ENCODE data around the gene RBM28.
A peak's percentile ranks its signal among the peaks of the same experiment; 100 is the strongest.

Gene RBM28

DNA sequence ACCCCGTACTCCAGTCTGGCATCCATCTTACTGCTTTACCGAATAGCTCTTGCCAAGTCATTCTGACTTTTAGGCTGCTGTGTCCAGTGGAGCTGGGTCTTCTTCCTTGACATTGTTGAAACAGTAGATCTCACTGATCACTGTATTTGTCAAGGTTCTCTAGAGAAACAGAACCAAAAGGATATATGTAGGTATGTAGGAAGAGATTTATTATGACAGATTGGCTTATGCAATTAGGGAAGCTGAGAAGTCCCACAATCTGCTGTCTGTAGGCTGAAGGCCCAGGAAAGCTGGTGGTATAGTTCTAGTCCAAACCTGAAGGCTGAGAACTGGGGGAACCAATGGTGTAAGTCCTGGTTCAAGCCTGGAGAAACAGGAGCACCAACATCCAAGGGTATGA, 29.9 kb upstream of the RBM28 start:
- DNase-seq: no peak

DNA sequence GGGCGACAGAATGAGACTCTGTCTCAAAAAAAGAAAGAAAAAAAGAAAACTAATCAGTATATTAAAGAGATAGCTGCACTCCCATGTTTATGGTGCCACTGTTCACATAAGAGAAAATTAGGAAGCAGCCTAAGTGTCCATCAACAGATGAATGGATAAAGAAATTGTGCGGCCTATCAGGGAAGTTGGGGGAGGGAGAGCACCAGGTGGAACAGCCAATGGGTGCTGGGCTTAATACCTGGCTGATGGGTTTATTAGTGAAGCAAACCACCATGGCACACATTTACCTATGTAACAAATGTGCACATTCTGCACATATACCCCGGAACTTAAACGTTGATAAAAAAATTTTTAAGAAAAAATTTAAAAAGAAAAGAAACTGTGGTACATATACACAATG, 26.8 kb upstream of the RBM28 start:
- DNase-seq: no peak

GRCh38 chr7:128366986-128367385, 23.3 kb upstream of the RBM28 start:
- no peak for DNase-seq

DNA sequence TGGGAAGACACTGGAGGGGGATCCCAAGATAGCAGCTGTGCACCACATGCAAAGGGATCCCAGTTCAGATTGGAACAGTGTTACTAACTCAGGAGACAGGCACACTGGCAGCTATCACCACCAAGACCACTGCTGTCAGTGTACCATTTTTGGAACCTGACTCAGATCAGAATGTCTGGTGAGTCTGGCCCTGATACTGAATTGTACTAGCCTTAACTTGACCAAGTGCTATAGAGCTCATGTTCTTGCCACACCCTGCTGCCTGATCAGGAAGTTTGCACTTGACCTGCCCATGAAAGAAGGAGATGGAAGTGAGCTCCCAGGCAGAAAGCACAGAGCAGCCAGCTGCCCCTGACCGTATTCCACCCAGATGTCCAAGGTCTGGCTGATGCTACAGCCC, 22.6 kb upstream of the RBM28 start:
- DNase-seq: no peak

- no peak for DNase-seq
Observed at GRCh38 chr7:128365432-128365831, 21.7 kb upstream of the RBM28 start.

DNA sequence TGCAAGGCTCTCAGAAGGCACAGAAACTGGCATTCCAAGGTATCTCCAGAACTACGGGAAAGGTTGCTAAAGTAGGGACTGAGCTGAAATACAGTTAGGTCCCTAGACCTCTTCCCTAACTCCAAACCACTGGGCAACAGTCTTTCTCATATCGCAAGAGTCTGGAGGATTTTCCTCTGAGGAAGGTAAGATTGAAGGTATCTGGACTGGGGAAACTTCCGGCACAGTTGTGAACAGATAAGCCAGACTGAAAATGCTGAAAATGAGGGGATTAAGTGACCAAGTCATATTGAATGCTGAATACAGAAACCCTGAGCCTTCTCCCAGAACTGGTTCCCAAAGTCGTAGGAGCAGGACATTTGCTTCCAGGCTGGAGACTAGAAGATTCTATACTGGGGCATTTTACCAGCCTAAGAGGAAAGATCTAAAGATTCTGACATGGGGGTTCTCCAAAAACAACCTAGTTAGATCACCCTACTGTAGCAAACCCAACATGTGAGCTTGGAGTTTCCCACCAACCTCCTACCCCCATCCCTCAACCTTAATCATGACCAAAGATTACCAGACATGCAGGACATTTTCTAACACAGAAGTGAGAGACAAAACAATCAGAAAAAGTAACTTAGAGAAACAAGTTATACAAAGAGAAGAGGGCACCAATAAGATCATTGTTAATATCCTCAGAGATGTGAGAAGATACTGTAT, 20.6 kb upstream of the RBM28 start:
- DNase-seq: no peak

GRCh38 chr7:128363261-128363721, 19.6 kb upstream of the RBM28 start:
- DNase-seq: no peak

DNA sequence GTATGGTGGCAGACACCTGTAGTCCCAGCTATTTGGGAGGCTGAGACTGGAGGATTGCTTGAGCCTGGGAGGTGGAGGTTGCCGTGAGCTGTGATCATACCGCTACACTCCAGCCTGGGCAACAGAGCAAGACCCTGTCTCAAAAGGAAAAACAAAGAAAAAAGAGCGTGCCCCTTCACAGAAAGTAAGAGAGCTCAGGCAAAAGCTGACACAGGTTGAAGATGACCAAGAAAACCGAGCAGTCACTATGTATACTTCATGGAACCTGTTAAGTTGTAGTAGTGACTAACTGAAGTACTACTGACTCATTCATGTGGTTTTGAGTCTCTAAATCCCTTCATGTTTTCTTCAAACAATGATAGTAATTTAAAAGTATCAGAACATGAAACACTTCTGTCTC, 19.0 kb upstream of the RBM28 start:
- no peak for DNase-seq

- peak; percentile 45 for DNase-seq
Observed at GRCh38 chr7:128361411-128362379, 18.0 kb upstream of the RBM28 start, which contains the start of gene PRRT4. Gene PRRT4, minus strand, starts transcription at chr7:128361690.

- no peak for DNase-seq
Observed at GRCh38 chr7:128360359-128360678, 16.6 kb upstream of the RBM28 start.

GRCh38 chr7:128359939-128360338, 16.2 kb upstream of the RBM28 start:
- no peak for DNase-seq

- DNase-seq: no peak
Observed at GRCh38 chr7:128359336-128359735, 15.6 kb upstream of the RBM28 start.

DNA sequence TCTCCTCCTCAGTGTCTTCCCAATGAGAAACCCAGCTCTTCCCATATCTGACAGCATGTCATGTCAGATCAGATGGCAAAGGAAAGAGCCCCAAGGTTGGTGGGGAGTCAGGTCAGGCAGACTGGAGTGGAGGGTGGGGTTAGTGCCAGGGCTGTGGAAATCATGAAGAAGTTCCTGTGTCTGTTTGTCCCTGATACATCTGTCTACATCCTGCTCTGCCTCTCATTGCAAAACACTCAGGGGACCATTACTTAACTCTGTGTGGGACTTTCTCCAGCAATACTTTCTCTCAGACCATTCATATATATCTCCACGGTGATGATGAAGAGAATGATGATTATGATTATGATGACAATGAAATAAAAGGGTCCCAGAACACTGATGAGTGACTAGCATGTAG, 14.5 kb upstream of the RBM28 start:
- DNase-seq: no peak

GRCh38 chr7:128357217-128357613, 13.5 kb upstream of the RBM28 start:
- DNase-seq: no peak

- DNase-seq: no peak
Observed at GRCh38 chr7:128356546-128357216, 13.0 kb upstream of the RBM28 start.

- no peak for DNase-seq
Observed at GRCh38 chr7:128353610-128354009, 9.9 kb upstream of the RBM28 start.

DNA sequence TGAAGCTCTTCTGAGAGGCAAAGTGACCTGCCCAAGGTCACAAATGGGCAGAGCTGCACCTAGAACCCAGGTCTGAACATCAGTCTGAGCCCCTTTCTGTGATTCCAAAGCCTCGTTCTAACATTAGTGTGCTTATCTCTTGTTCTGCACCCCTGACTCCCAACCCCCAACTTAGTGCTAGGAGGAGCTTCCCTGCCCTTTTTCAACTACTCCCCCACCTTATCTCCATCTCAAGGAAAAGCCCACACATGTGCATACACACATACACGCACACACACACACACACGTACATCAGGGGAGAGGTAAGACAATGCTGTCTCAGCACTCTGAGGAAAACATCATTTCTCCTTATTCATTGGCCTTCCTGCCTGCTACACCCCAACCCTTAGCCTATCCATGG, 9.5 kb upstream of the RBM28 start:
- no peak for DNase-seq

- no peak for DNase-seq
Observed at GRCh38 chr7:128352636-128353035, 8.9 kb upstream of the RBM28 start.

- no peak for DNase-seq
Observed at GRCh38 chr7:128352153-128352537, 8.4 kb upstream of the RBM28 start.

DNA sequence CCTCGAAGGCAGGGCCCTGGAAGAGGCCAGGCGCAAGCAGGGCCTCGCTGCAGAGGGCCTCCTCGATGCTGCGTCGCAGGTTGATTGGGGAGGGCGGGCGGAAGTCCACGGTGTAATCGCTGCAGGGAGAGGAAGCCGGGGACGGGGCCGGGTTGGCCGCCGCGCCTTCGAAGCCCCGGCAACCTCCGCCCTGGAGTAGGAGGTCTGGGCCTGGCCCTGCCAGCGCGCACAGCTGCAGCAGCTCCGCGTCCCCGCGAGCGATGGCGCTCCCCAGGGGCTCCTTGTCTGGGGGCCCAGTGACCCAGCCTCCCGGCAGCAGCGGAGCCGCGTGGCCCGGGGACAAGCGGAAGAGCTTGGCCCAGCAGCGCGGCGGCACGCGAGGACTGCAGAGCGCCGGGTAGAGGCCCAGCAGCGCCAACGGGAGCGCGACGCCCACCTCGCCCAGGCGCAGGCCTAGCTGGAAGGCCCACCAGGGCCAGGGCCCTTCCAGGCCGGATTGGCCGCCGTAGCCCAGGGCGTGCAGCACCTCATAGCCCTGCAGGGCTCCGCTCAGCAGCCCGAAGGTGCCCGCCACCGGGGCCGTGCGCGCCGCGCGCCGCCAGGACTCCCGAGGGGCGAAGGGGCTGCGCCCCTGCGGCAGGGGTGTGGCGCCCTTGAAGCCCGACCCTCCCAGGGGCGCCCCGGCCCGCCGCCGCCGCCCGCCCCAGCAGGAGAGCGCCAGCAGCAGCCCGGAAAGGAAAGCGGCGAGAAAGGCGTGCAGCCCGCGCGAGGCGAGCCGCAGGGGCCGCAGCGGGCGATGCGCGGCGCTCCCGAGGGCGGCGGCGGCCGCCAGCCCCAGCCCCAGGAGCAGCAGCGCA, 7.8 kb upstream of the RBM28 start:
- DNase-seq: peak; percentile 15

- no peak for DNase-seq
Observed at GRCh38 chr7:128350708-128351295, 7.1 kb upstream of the RBM28 start.

DNA sequence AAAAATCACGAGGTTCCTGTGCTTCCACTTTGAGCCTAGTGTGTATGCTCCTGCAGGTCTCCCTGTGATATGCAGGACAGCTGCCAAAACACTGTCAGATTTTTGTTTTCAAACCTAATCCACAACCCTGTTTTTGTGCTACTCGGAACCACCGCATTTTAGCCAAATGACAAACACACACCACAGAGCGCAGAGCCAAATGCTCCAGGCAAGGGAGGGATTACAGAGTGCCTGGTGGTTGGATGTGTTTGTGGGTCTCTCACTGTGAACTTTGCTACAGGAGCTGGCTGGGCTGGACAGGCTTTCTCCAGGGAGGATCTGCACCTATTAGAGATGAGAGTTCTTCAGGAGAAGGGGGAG, 5.7 kb upstream of the RBM28 start:
- DNase-seq: no peak
